ENCODE measurements around the gene LPGAT1.
A peak's percentile ranks its signal among the peaks of the same experiment; 100 is the strongest.

The LPGAT1 gene

DNA sequence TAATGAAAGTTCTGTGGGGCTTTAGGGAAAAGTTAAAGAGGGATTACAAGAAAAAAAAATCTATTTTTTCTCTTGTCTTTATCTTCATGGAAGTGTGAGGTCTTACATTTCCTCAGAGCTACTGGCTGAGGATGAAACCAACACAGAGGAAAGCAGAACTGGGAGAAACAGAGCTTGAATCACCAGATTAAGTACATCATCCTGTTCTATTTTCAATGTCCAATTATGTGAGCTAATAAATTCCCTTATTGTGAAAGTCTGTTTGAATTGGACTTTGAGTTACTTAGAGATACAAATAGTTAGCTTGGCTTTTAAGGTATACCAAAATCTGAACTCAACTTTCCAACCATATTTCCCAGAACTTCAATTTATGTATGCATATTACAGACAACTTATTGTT lies 69.2 kb downstream of the LPGAT1 start:
- DNase-seq = no peak

GRCh38 chr1:211756471-211757020 lies 74.0 kb downstream of the LPGAT1 start:
- DNase-seq = no peak

- no peak for DNase-seq
Measured at GRCh38 chr1:211753649-211754251, 76.8 kb downstream of the LPGAT1 start.

GRCh38 chr1:211752951-211753486 lies 77.5 kb downstream of the LPGAT1 start:
- no peak for DNase-seq

DNA sequence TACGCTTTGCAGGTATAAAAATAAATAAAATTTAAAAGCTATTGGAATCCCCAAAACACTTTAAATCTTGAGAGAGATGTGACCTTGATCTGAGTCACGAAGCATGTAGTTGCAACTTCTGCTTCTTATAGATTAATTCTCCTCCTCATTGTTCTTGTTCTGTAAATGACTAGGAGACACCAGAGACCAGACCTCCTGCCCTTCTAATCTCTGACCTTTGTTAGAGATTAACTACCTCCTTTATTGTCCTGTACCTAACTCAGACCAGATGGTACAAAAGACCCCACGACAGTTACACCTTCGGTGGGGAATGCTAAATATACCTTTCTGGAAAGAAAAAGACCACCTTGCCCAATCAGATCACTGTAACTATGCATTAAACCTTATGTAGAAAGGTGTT lies 78.2 kb downstream of the LPGAT1 start:
- no peak for DNase-seq

- no peak for DNase-seq
Measured at GRCh38 chr1:211751438-211751837, 79.1 kb downstream of the LPGAT1 start.

- DNase-seq = no peak
Measured at GRCh38 chr1:211750599-211750998, 80.0 kb downstream of the LPGAT1 start.

DNA sequence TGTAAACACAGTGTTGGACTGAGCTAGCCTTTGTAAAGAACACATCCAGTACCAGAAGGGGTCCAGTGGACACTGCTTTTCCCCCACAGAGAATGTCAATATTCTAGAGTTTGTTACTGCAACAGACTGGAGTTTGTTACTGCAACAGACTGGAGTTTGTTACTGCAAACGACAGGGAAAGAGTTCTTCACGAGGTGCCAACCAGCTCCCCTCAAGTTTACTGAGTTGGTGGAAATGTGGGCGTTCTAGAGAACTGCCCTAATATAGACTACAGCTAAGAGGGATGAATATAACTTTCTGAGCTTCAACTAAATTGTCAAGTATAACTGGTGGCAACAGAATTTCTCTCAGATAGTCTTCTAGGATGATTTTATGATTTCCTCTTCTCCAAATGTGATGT lies 81.3 kb downstream of the LPGAT1 start:
- DNase-seq = no peak

- DNase-seq = no peak
Measured at GRCh38 chr1:211748810-211749209, 81.8 kb downstream of the LPGAT1 start.

GRCh38 chr1:211742889-211743529 lies 87.6 kb downstream of the LPGAT1 start:
- no peak for DNase-seq

- DNase-seq = no peak
Measured at GRCh38 chr1:211742272-211742671, 88.3 kb downstream of the LPGAT1 start.

DNA sequence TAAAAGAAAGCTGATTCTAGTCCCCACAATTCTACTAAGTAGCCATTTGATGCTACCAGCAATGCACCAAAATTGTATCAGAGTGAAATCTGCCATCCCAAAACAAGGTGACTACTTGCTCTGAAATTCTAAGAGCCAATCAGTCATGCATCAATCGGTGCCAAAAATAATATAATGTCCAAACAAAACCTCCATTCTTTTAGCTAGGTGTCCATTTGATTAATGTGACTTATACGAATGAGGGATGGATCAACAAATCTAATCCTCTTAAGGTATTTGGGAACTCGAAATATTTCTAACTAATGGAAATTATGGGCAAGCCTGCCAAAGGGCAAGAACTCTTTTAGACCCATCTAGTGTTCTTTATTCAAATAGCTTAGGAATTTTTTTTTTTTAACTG lies 88.8 kb downstream of the LPGAT1 start:
- DNase-seq = peak; percentile 13

DNA sequence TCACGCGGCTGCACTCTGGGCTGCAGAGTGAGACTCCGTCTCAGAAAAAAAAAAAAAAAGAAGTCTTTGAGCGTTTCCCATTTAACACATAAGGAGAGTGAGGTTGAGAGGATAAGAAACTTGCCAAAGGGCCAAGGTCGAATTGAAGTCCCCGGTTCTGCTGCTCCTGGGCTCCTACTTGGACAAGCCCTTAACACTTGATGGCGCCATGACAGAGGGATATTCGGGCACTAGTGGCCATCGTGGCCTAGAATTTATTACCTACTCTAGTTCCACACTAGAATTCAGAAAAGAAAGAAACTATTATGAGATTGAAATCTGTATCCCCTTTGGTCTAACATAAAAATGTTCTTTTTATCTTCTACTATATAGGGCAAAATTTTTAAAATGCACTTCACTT lies 89.4 kb downstream of the LPGAT1 start:
- no peak for DNase-seq

DNA sequence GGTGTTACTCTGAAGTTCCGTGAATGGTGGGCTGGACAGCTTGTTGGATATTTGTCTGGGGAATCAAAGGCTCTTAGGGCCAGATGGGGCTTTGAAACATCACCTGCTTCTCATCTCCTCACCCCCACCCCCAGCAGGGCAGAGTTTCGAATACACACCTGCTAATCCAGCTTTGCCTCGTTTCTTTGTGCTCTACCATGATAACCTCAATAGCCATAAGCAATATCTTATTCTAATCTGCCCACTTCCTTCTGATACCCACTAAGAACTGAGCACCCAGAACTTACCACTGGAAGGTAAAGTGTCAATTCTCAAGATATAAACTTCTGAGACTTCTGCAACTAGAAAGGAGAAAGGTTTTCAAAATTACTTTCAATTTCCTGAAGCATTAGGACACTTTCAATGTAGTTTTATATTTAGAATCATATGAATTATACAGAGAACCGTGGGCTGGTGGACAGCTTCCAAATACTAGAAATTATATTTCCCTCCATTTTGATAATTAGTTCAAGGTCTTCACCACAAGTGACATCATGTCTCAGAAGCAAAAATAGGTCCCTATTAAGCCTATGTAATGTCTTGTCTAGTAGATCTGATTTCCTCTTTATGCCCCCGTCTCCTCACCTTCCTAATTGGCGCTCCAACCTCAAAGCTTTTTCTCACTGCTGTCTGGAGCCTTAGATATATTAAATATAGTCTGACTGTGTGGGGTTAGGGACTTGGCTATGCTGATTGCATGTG lies 90.7 kb downstream of the LPGAT1 start:
- no peak for DNase-seq

DNA sequence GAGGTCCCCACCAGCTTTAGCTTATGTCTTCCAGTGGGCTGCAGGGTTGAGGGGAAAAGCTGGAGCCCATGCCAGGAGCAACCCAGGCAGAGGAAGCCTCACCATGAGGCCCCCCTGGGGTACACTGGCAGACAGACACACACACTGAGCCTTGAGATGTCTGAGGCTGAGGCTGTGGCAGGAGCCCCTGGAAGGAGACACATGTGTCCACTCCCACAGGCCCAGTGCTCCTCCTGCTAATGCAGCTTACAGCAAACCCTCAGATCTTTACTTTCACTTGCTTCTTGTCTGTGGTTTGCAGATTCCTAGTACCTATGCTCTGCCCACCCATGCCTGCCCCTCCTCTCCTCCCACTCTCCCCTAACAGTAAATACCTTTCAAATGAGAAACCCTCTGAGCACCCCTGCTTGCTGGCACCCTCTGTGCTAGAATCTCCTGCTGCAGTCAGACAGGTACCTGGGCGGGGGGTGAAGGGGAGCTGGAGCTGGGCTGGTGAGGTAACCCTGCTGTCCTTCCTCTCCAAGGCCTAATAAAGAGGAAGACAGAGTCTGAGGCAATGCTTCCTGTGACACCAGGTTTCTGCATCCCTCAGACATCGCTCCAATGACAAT lies 91.8 kb downstream of the LPGAT1 start:
- DNase-seq = peak; percentile 9

- DNase-seq = no peak
Measured at GRCh38 chr1:211738096-211738690, 92.4 kb downstream of the LPGAT1 start.

GRCh38 chr1:211737115-211738035 lies 93.2 kb downstream of the LPGAT1 start:
- no peak for DNase-seq

DNA sequence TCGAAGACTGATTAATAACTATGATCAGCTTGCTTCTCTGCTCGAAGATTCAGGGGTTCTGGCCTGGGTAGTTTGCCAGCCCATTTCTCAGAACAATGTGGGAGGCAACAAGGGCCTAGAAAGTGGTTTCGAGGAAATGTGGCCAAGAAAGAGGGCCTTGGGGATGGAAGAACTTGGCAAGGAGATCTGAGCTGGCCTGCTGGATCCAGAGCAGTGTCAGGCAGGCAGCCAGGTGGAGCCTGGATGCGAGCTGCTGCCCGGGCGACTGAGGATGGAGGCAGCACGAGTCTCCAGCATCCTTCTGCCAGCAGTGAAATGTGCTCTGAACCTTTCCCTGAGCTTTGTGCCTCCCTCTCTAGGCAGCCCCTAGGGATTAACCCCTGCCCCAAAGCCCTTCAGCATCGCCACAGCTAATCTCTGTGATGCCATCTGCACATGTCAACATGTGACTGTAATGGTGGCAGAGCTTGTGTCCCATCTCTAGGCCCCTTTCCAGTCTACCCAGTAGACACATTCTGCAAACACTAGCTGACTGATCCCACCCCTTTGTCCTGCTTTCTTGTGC lies 94.1 kb downstream of the LPGAT1 start:
- DNase-seq = no peak

DNA sequence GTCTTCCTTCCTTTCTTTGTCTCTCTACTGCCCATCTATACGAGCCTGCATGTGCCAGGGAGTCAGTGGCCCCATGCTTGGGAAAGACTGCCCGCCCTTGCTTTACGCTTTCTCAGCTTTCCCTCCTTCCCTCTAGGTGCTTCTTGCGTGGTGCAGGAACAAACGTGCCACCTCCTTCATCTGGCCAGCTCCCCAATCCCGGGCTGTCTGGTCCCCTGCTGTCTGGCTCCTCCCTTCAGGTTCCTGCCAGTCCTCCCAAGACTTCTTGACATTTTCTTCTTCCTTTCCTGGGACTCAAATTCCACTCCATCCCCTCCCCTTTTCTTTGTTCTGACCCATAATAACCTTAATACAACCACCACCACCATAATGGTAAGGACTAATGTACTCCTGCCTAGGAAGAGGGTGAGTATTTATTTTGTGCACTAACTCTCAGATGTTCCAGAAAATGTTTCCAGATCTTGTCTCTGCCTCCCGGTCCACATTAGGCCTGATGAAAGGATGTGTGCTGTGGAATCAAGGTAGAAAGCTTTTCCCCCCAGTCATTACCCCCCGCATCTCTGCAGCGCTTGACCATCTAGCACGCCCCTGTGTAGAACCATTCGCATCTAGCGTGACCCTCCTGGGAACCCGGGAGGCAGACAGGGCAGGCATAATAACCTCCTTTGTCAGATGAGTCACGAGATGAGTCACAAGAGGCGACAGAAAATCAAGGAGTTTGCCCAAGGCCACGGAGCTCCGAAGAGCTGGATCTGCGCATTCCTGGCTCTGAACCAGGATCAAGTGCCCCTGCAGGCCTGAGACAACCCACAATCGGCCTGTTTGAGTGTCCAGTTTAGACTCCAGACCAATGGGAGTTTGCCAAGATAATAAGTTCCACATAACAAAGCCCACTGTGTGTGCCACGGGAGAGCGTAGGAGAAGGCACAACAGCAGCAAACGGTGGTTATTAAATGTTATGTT lies 95.1 kb downstream of the LPGAT1 start:
- DNase-seq = peak; percentile 98

GRCh38 chr1:211734791-211735190 lies 95.8 kb downstream of the LPGAT1 start:
- DNase-seq = no peak
